ENCODE data around the gene AMH. TPM values are rescaled to one million over a fixed set of nuclear protein-coding genes. Genes with fewer than 3 reads are reported as not detected.

The AMH gene
- total and polyA plus RNA-seq, 2 of the 13 experiments (the other 11 are each of a cell fraction or from before 2014, with no cell fraction given), result 0.03 to 0.18 TPM

- TF ChIP-seq ZBTB49 (CRISPR knock-in tag; IDR thresholded peaks at IDR 0.05; ENCODE audit: borderline replicate concordance) (no peak), CHCHD3 (CRISPR knock-in tag; IDR thresholded peaks at IDR 0.05) (no peak), HCFC1 (IDR thresholded peaks at IDR 0.05; ENCODE audit: low read depth, low read length) (peak; percentile 71), ZNF598 (CRISPR knock-in tag; IDR thresholded peaks at IDR 0.05; ENCODE audit: borderline replicate concordance) (no peak), ZMYM4 (CRISPR knock-in tag; IDR thresholded peaks at IDR 0.05) (peak; percentile 66; the same call in 1 of the 2 replicates), ZNF407 (CRISPR knock-in tag; IDR thresholded peaks at IDR 0.05; ENCODE audit: not compliant biosample characterization) (no peak), SMARCC2 (IDR thresholded peaks at IDR 0.05) (no peak), ZFX (CRISPR knock-in tag; IDR thresholded peaks at IDR 0.05; ENCODE audit: low read depth) (peak; percentile 80), ZFP36L2 (CRISPR knock-in tag; IDR thresholded peaks at IDR 0.05) (no peak), TOPORS (CRISPR knock-in tag; IDR thresholded peaks at IDR 0.05) (no peak)
- TF ChIP-seq, protein P1, sequence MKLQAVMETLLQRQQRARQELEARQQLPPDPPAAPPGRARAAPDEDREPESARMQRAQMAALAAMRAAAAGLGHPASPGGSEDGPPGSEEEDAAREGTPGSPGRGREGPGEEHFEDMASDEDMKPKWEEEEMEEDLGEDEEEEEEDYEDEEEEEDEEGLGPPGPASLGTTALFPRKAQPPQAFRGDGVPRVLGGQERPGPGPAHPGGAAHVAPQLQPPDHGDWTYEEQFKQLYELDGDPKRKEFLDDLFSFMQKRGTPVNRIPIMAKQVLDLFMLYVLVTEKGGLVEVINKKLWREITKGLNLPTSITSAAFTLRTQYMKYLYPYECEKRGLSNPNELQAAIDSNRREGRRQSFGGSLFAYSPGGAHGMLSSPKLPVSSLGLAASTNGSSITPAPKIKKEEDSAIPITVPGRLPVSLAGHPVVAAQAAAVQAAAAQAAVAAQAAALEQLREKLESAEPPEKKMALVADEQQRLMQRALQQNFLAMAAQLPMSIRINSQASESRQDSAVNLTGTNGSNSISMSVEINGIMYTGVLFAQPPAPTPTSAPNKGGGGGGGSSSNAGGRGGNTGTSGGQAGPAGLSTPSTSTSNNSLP (IDR thresholded peaks at IDR 0.05; ENCODE audit: low read depth, low read length), result no peak
- TF ChIP-seq, protein P2, sequence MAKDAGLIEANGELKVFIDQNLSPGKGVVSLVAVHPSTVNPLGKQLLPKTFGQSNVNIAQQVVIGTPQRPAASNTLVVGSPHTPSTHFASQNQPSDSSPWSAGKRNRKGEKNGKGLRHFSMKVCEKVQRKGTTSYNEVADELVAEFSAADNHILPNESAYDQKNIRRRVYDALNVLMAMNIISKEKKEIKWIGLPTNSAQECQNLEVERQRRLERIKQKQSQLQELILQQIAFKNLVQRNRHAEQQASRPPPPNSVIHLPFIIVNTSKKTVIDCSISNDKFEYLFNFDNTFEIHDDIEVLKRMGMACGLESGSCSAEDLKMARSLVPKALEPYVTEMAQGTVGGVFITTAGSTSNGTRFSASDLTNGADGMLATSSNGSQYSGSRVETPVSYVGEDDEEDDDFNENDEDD (CRISPR knock-in tag; IDR thresholded peaks at IDR 0.05; ENCODE audit: borderline replicate concordance), result peak; percentile 30; the same call in 1 of the 2 replicates
- TF ChIP-seq, protein P3, sequence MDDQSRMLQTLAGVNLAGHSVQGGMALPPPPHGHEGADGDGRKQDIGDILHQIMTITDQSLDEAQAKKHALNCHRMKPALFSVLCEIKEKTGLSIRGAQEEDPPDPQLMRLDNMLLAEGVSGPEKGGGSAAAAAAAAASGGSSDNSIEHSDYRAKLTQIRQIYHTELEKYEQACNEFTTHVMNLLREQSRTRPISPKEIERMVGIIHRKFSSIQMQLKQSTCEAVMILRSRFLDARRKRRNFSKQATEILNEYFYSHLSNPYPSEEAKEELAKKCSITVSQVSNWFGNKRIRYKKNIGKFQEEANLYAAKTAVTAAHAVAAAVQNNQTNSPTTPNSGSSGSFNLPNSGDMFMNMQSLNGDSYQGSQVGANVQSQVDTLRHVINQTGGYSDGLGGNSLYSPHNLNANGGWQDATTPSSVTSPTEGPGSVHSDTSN (CRISPR knock-in tag; IDR thresholded peaks at IDR 0.05; ENCODE audit: borderline replicate concordance), result no peak
Measured at GRCh38 chr19:2273356-2274184, 24.4 kb downstream of the AMH start (continued).

Data from HepG2 (cell line).